MCF 10A (cell line): ENCODE results near the gene MAML2. TPM values are rescaled to one million over a fixed set of nuclear protein-coding genes. Genes with fewer than 3 reads are reported as not detected.

Experiments used
- BruUV-seq: library from RNA; stranded (reverse); fragments of 400-500 nt; replicated peaks from 2 replicates; lab custom pipeline; 2021; lab: Mats Ljungman, UMichigan
- CTCF ChIA-PET: fragments of 300-600 bp; sonication (Branson Sonifier 250); formaldehyde crosslinking; extraction: SDS; loops from one replicate; lab custom pipeline; 2021; ENCODE audit warnings: antibody characterized with exemption, inconsistent platforms; lab: Yijun Ruan, JAX
- POLR2A ChIA-PET: fragments of 300-600, 350-650 bp; sonication (Branson Sonifier 250); formaldehyde crosslinking; extraction: SDS; loops from one replicate; lab custom pipeline; 2020; ENCODE audit warnings: antibody characterized with exemption, inconsistent platforms; lab: Yijun Ruan, JAX
- DNase-seq: peaks from one replicate; pipeline ENCODE4 v3.0.0-alpha.2; 2018; ENCODE audit not compliant: unreplicated experiment
- H3K27ac Mint-ChIP-seq: one replicate; pipeline ENCODE4 v1.8.0; 2022; ENCODE audit warnings: mild to moderate bottlenecking, low read depth, mixed read lengths; ENCODE audit not compliant: unreplicated experiment
- H3K27me3 Mint-ChIP-seq: one replicate; pipeline ENCODE4 v1.8.0; 2022; ENCODE audit warnings: mixed read lengths; ENCODE audit not compliant: insufficient read depth, unreplicated experiment
- H3K36me3 Mint-ChIP-seq: one replicate; pipeline ENCODE4 v1.8.0; 2022; ENCODE audit warnings: mild to moderate bottlenecking, moderate library complexity, mixed read lengths; ENCODE audit not compliant: insufficient read depth, unreplicated experiment
- H3K4me1 Mint-ChIP-seq: one replicate; pipeline ENCODE4 v1.8.0; 2022; ENCODE audit warnings: mixed read lengths; ENCODE audit not compliant: insufficient read depth, unreplicated experiment
- H3K4me3 Mint-ChIP-seq: one replicate; pipeline ENCODE4 v1.8.0; 2022; ENCODE audit warnings: mild to moderate bottlenecking, moderate library complexity, mixed read lengths; ENCODE audit not compliant: unreplicated experiment
- H3K9me3 Mint-ChIP-seq: one replicate; pipeline ENCODE4 v1.8.0; 2022; ENCODE audit warnings: mixed read lengths; ENCODE audit not compliant: unreplicated experiment
- intact Hi-C: fragments of 100-400 bp; cut with micrococcal nuclease; formaldehyde crosslinking; loops from 2 replicates; pipeline ENCODE4 v1.14.1; 2022
- total RNA-seq: library from RNA; stranded (reverse); gene quantifications from 2 replicates; pipeline ENCODE4 v1.2.3, GENCODE V29; 2022
- TF ChIP-seq, protein P1 (sequence below): fragments of 200-600 bp; IDR thresholded peaks from one replicate; pipeline ENCODE4 v1.8.0; 2022; ENCODE audit warnings: antibody characterized with exemption, mild to moderate bottlenecking; ENCODE audit not compliant: unreplicated experiment

MAML2 gene
- total RNA-seq, 1 experiment from 2014 or later = 8.6 TPM

GRCh38 chr11:96067160-96067559 is 275.8 kb downstream of the MAML2 start:
- intact Hi-C loops = no loop called here
- BruUV-seq = no TSS peak
- CTCF ChIA-PET = interaction anchor here (0.6 to 2.6 kb wide), 2 partner anchors 9 to 11 kb away, joined by 3 to 17 read pairs; no protein-coding TSS in a partner anchor
- Mint-ChIP-seq H3K4me1 (no peaks in the 10 kb centered on the region), H3K27ac (no peak overlapping the region), H3K36me3 (peaks cover 4% of the 10 kb centered on the region), H3K4me3 (no peak overlapping the region), H3K9me3 (no peaks in the 10 kb centered on the region), H3K27me3 (no peaks in the 10 kb centered on the region)
- TF ChIP-seq, protein P1, sequence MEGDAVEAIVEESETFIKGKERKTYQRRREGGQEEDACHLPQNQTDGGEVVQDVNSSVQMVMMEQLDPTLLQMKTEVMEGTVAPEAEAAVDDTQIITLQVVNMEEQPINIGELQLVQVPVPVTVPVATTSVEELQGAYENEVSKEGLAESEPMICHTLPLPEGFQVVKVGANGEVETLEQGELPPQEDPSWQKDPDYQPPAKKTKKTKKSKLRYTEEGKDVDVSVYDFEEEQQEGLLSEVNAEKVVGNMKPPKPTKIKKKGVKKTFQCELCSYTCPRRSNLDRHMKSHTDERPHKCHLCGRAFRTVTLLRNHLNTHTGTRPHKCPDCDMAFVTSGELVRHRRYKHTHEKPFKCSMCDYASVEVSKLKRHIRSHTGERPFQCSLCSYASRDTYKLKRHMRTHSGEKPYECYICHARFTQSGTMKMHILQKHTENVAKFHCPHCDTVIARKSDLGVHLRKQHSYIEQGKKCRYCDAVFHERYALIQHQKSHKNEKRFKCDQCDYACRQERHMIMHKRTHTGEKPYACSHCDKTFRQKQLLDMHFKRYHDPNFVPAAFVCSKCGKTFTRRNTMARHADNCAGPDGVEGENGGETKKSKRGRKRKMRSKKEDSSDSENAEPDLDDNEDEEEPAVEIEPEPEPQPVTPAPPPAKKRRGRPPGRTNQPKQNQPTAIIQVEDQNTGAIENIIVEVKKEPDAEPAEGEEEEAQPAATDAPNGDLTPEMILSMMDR = no peak
- DNase-seq = no peak
- POLR2A ChIA-PET = no interaction called here

DNA sequence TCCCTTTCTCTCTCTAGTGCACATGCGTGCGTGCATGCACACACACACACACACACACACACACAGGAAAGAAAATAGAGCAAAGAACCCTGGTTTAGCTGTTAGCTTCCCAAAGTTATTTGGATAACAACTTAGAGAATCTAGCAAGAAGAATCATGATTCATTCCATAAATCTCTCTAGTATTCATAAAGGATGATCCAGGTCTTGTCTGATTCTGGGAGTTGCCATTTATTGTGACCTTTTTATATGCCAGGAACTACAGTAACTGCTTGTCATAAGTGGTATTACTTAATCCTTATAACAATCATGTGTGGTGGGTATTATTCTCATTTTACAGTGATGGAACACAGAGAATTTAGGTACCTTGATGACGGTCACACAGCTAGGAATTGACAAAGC is 277.6 kb downstream of the MAML2 start:
- no peak for DNase-seq
- H3K9me3 Mint-ChIP-seq = no peaks in the 10 kb centered on the region
- ChIA-PET CTCF (interaction anchor here (0.8 to 2.6 kb wide), 4 partner anchors 10 to 278 kb away, joined by 3 to 17 read pairs (median 4); partner anchors contain the start of gene MAML2), POLR2A (interaction anchor here (0.7 kb wide), 1 partner anchor 150 kb away, joined by 3 read pairs; no protein-coding TSS in a partner anchor)
- no peak overlapping the region for H3K27ac Mint-ChIP-seq
- intact Hi-C loops = no loop called here
- BruUV-seq = no TSS peak
- peaks cover 4% of the 10 kb centered on the region for H3K36me3 Mint-ChIP-seq
- no peak overlapping the region for H3K4me3 Mint-ChIP-seq
- TF ChIP-seq, protein P1 = no peak
- H3K4me1 Mint-ChIP-seq = no peaks in the 10 kb centered on the region
- no peaks in the 10 kb centered on the region for H3K27me3 Mint-ChIP-seq

DNA sequence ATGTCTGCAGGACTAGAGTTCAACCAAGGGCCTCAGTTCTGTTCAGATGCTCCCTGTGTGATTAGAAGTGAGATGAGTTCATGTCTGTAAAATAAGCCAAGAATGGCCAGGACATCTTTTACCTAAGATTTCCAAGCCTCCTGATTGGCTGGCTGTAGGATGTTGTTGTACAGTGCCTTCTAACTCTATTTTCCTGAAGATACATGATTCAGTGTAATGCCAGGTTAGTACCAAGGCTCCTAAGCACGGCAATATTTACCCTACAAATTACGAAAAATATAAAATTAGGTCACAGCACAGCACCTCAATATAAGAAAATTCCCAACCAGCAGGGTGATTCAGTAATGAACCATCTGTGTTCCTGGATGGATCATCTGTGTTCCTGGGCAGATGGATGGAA is 279.1 kb downstream of the MAML2 start:
- Mint-ChIP-seq H3K4me1 (no peaks in the 10 kb centered on the region), H3K36me3 (peaks cover 4% of the 10 kb centered on the region), H3K27me3 (no peaks in the 10 kb centered on the region), H3K9me3 (no peaks in the 10 kb centered on the region), H3K27ac (no peak overlapping the region), H3K4me3 (no peak overlapping the region)
- BruUV-seq = no TSS peak
- ChIA-PET CTCF (interaction anchor here (1.3 to 5.9 kb wide), 2 partner anchors 9 to 279 kb away, joined by 7 to 34 read pairs; partner anchors contain the start of gene MAML2), POLR2A (interaction anchor here (0.9 kb wide), 1 partner anchor 279 kb away, joined by 3 read pairs; the partner anchor contains the start of gene MAML2)
- TF ChIP-seq, protein P1 = no peak
- intact Hi-C loops = no loop called here
- DNase-seq = no peak

DNA sequence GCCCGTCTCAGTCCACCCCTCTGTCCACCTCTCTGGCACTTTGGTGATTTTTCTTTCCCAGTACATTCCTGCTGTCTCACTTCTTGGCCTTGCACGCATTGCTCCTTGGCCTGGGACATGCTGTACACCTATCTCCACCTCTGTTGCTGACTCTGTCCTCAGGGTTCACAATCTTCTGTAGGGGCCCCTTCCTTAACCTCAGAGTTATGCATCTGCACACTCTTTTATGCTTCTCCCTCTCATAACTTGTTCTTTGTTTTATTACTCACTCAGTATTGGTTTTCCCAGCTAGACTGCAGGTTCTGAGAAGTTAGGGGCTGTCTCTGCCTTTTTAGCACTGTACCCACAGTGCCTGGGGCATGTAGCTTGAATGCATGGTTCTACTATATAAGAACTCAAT is 279.9 kb downstream of the MAML2 start:
- BruUV-seq = no TSS peak
- TF ChIP-seq, protein P1 = no peak
- H3K27me3 Mint-ChIP-seq = no peaks in the 10 kb centered on the region

More for the DNA sequence above, 279.9 kb downstream of the MAML2 start:
- no peak overlapping the region for H3K27ac Mint-ChIP-seq
- no peaks in the 10 kb centered on the region for H3K9me3 Mint-ChIP-seq
- H3K4me1 Mint-ChIP-seq = no peaks in the 10 kb centered on the region
- peaks cover 4% of the 10 kb centered on the region for H3K36me3 Mint-ChIP-seq
- POLR2A ChIA-PET = interaction anchor here (0.6 kb wide), 1 partner anchor 132 kb away, joined by 3 read pairs; no protein-coding TSS in a partner anchor
- intact Hi-C loops = no loop called here
- no peak for DNase-seq
- CTCF ChIA-PET = interaction anchor here (1.2 to 5.9 kb wide), 3 partner anchors 7 to 280 kb away, joined by 4 to 34 read pairs (median 7); partner anchors contain the start of gene MAML2
- H3K4me3 Mint-ChIP-seq = no peak overlapping the region
